ENCODE measurements around the gene CDH4. TPM values are rescaled to one million over a fixed set of nuclear protein-coding genes. Genes with fewer than 3 reads are reported as not detected.

The CDH4 gene
- total RNA-seq, 1 experiment from 2014 or later, result not detected

DNA sequence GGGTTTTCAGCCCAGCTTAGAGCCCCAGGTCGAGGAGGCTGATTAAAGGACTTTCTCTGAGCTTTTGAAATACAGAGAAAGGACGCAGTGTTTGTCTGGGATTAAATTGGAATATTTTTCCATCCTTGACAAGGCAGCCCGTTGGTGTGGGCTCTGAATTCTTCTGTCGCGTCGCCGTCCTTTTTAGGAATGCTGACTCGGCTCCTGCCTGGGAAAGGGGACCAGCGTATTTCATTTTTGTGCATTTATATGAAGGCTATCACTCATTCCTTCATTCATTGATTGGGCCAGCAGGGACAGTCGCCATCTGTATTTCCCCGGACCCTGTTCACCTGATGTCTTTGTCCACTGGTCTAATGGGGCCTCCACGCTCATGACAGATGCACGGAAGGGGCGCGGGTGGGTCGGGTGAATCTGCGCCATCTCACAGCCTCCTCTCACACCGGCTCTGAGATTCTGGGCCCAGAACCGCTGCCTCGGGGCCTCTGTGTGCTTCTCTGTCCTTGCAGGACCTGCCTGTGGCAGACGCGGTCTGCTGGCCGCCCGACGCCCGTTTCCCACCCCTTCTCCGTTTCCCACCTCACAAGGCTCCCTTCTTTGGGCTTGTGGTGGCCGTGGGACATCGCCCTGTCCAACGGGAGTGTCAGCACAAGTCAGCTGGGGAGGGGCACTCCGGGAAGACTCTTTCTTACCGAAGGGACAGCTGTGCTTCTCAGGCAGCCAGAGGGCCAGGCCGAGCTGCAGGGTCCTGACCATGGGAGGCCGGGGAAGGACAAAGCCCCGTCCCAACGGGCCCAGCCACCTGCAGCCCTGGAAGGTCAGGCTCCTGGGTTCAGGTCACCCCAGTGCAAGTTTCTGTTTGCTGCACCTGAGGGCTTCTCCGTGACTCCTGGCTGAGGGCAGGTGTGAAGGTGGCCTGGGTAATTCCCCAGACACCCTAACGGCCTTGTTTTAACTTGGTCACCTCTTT is 656.3 kb downstream of the CDH4 start:
- Histone ChIP-seq H3K9me2 (replicated peaks; ENCODE audit: insufficient read depth, low read length) (no peaks in the 10 kb centered on the region), H3K4me1 (ENCODE audit: low read length) (peaks cover 11% of the 10 kb centered on the region), H3K79me2 (ENCODE audit: low read length) (no peaks in the 10 kb centered on the region), H3K9me3 (ENCODE audit: low read length) (no peaks in the 10 kb centered on the region), H2AFZ (ENCODE audit: low read length) (no peak overlapping the region), H3K4me2 (ENCODE audit: low read depth, low read length, poor library complexity, severe bottlenecking) (no peak overlapping the region), H4K20me1 (ENCODE audit: insufficient read depth, low read depth, low read length) (no peaks in the 10 kb centered on the region), H3K4me3 (ENCODE audit: low read length) (no peak overlapping the region), H3K27me3 (ENCODE audit: low read length) (no peaks in the 10 kb centered on the region), H3K9ac (ENCODE audit: low read length) (no peak overlapping the region), H3K27ac (ENCODE audit: low read length) (no peak overlapping the region), H3K36me3 (ENCODE audit: insufficient read depth, low read length) (no peaks in the 10 kb centered on the region)
- DNase-seq, result no peak

GRCh38 chr20:61909028-61909427 is 657.0 kb downstream of the CDH4 start:
- Histone ChIP-seq H3K4me3 (ENCODE audit: low read length) (no peak overlapping the region), H3K27ac (ENCODE audit: low read length) (no peak overlapping the region), H3K36me3 (ENCODE audit: insufficient read depth, low read length) (no peaks in the 10 kb centered on the region), H4K20me1 (ENCODE audit: insufficient read depth, low read depth, low read length) (no peaks in the 10 kb centered on the region), H3K4me1 (ENCODE audit: low read length) (peaks cover 11% of the 10 kb centered on the region), H3K27me3 (ENCODE audit: low read length) (no peaks in the 10 kb centered on the region), H3K9me3 (ENCODE audit: low read length) (no peaks in the 10 kb centered on the region), H3K4me2 (ENCODE audit: low read depth, low read length, poor library complexity, severe bottlenecking) (no peak overlapping the region), H2AFZ (ENCODE audit: low read length) (no peak overlapping the region), H3K79me2 (ENCODE audit: low read length) (no peaks in the 10 kb centered on the region), H3K9ac (ENCODE audit: low read length) (no peak overlapping the region), H3K9me2 (replicated peaks; ENCODE audit: insufficient read depth, low read length) (no peaks in the 10 kb centered on the region)
- DNase-seq, result no peak

- Histone ChIP-seq H3K9me3 (ENCODE audit: low read length) (no peaks in the 10 kb centered on the region), H3K9ac (ENCODE audit: low read length) (no peak overlapping the region), H3K27me3 (ENCODE audit: low read length) (no peaks in the 10 kb centered on the region), H3K4me3 (ENCODE audit: low read length) (no peak overlapping the region), H3K27ac (ENCODE audit: low read length) (no peak overlapping the region), H2AFZ (ENCODE audit: low read length) (no peak overlapping the region), H4K20me1 (ENCODE audit: insufficient read depth, low read depth, low read length) (no peaks in the 10 kb centered on the region), H3K79me2 (ENCODE audit: low read length) (no peaks in the 10 kb centered on the region), H3K36me3 (ENCODE audit: insufficient read depth, low read length) (no peaks in the 10 kb centered on the region), H3K9me2 (replicated peaks; ENCODE audit: insufficient read depth, low read length) (no peaks in the 10 kb centered on the region), H3K4me1 (ENCODE audit: low read length) (peaks cover 11% of the 10 kb centered on the region), H3K4me2 (ENCODE audit: low read depth, low read length, poor library complexity, severe bottlenecking) (no peak overlapping the region)
- DNase-seq, result no peak
Measured at GRCh38 chr20:61909821-61910220, 657.8 kb downstream of the CDH4 start.

GRCh38 chr20:61911824-61912223 is 659.8 kb downstream of the CDH4 start:
- Histone ChIP-seq H3K4me1 (ENCODE audit: low read length) (peaks cover 11% of the 10 kb centered on the region), H3K27me3 (ENCODE audit: low read length) (no peaks in the 10 kb centered on the region), H3K4me3 (ENCODE audit: low read length) (no peak overlapping the region), H3K9me3 (ENCODE audit: low read length) (no peaks in the 10 kb centered on the region), H3K9me2 (replicated peaks; ENCODE audit: insufficient read depth, low read length) (no peaks in the 10 kb centered on the region), H3K4me2 (ENCODE audit: low read depth, low read length, poor library complexity, severe bottlenecking) (no peak overlapping the region), H2AFZ (ENCODE audit: low read length) (no peak overlapping the region), H3K9ac (ENCODE audit: low read length) (no peak overlapping the region), H4K20me1 (ENCODE audit: insufficient read depth, low read depth, low read length) (no peaks in the 10 kb centered on the region), H3K79me2 (ENCODE audit: low read length) (no peaks in the 10 kb centered on the region), H3K27ac (ENCODE audit: low read length) (no peak overlapping the region), H3K36me3 (ENCODE audit: insufficient read depth, low read length) (no peaks in the 10 kb centered on the region)
- no peak for DNase-seq

DNA sequence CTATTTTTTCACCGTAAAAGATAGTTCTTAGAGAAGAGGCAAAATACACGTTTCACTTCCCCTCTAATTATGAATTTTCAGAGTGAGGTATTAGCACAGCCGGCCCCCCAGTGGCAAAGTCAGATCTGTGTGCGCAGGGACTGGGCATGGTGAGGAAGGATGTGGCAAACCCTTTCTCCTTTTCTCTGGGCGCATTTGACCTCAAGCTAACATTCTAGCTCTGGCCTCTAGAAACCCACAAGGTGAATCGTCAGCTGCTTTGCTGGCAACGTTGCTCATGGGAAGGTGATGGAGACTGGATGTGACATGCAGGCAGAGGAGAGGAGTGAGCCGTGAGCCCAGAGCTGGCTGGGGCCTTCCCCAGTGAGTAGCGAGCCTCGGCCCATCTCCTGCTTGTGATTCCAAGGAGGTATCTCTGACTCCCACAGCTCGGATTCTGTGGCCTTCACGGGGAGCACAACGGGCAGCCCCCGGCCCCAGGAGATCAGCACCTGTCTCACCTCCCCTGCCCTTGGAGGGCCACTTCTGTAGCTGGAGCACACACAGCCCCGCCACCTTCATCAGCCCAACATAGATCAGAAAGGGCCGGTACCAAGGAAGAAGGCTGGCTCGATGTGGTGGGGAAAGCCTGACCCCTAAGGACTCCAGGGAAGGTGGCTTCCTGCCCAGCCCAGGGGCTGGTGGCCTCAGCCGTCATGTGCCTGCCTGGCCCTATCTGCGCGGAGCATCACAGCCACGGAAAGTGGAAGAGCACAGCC is 660.8 kb downstream of the CDH4 start:
- no peaks in the 10 kb centered on the region for H3K9me3 ChIP-seq (ENCODE audit: low read length)
- H3K36me3 ChIP-seq (ENCODE audit: insufficient read depth, low read length), result no peaks in the 10 kb centered on the region
- no peaks in the 10 kb centered on the region for H4K20me1 ChIP-seq (ENCODE audit: insufficient read depth, low read depth, low read length)
- no peak overlapping the region for H3K4me3 ChIP-seq (ENCODE audit: low read length)
- H3K79me2 ChIP-seq (ENCODE audit: low read length), result no peaks in the 10 kb centered on the region
- H3K27ac ChIP-seq (ENCODE audit: low read length), result no peak overlapping the region
- H3K9ac ChIP-seq (ENCODE audit: low read length), result no peak overlapping the region
- H2AFZ ChIP-seq (ENCODE audit: low read length), result no peak overlapping the region
- H3K4me1 ChIP-seq (ENCODE audit: low read length), result peaks cover 11% of the 10 kb centered on the region
- DNase-seq, result peak; percentile 76
- no peaks in the 10 kb centered on the region for H3K27me3 ChIP-seq (ENCODE audit: low read length)
- H3K4me2 ChIP-seq (ENCODE audit: low read depth, low read length, poor library complexity, severe bottlenecking), result no peak overlapping the region
- no peaks in the 10 kb centered on the region for H3K9me2 ChIP-seq (replicated peaks; ENCODE audit: insufficient read depth, low read length)

DNA sequence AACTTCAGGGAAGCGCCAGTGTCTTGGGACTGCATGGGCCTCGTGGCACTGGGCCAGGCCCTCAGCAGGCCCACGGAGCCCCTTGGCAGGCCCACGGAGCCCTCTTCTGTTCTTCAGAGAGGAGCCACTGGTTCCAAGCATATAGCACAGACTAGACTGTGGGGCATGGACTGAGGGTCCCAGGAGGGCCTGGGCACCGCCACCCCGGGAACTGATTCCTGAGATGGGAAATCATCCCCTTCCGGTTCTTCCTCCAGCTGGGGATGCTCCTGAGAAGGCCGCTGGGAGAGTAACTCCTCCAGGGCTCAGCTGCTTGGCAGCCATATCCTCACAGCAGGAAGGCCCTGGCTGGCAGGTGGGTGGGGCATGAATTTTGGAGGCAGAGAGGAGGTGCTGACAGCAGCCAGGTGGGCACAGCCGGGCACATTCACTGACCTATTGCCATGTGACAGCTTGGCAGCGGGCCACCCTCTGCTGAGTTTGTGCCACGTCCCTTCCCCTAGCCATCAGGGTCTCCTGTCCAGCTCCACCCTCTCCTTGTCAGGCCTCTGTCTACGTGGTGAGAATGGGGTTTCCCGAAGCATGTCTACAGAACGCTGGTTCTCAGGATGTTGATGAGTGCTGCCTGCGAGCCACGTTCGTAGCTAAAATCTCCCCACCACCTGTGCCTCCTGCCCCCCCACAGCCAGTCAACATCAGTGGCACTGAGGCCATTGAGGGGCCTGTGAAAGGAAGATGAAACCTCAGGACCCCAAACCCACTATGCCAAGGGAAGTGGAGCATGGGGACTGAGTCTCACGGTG is 661.6 kb downstream of the CDH4 start:
- no peak overlapping the region for H3K9ac ChIP-seq (ENCODE audit: low read length)
- no peaks in the 10 kb centered on the region for H3K79me2 ChIP-seq (ENCODE audit: low read length)
- H3K27ac ChIP-seq (ENCODE audit: low read length), result no peak overlapping the region
- no peak overlapping the region for H3K4me2 ChIP-seq (ENCODE audit: low read depth, low read length, poor library complexity, severe bottlenecking)
- no peak overlapping the region for H3K4me3 ChIP-seq (ENCODE audit: low read length)
- peaks cover 11% of the 10 kb centered on the region for H3K4me1 ChIP-seq (ENCODE audit: low read length)
- no peaks in the 10 kb centered on the region for H3K27me3 ChIP-seq (ENCODE audit: low read length)
- DNase-seq, result no peak
- H4K20me1 ChIP-seq (ENCODE audit: insufficient read depth, low read depth, low read length), result no peaks in the 10 kb centered on the region
- H3K36me3 ChIP-seq (ENCODE audit: insufficient read depth, low read length), result no peaks in the 10 kb centered on the region
- H2AFZ ChIP-seq (ENCODE audit: low read length), result no peak overlapping the region
- H3K9me3 ChIP-seq (ENCODE audit: low read length), result no peaks in the 10 kb centered on the region
- no peaks in the 10 kb centered on the region for H3K9me2 ChIP-seq (replicated peaks; ENCODE audit: insufficient read depth, low read length)

DNA sequence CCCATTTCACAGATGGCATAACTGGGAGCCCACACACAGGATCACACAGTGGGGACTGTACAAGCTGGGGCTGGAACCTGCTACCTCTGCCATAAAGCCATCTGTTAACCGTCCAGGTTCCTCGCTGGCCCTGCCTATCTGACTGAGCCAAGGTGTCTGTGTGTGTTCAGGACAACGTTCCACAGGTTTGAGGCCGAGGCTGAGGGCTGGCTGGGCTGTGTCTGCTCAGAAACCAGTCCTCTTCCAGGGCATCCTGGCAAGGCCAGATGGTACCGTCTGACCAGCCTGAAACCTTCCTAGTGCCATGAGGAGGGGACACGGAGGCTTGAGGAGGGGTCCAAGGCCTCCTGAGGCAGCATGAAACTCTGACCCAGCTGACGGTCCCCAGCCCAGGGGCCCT is 663.0 kb downstream of the CDH4 start:
- H3K9me3 ChIP-seq (ENCODE audit: low read length), result peaks cover 3% of the 10 kb centered on the region; the same call in 1 of the 2 replicates
- H3K27me3 ChIP-seq (ENCODE audit: low read length), result no peaks in the 10 kb centered on the region
- no peaks in the 10 kb centered on the region for H3K79me2 ChIP-seq (ENCODE audit: low read length)
- H3K4me3 ChIP-seq (ENCODE audit: low read length), result no peak overlapping the region
- no peak overlapping the region for H2AFZ ChIP-seq (ENCODE audit: low read length)
- no peak overlapping the region for H3K4me2 ChIP-seq (ENCODE audit: low read depth, low read length, poor library complexity, severe bottlenecking)
- no peaks in the 10 kb centered on the region for H3K9me2 ChIP-seq (replicated peaks; ENCODE audit: insufficient read depth, low read length)
- no peaks in the 10 kb centered on the region for H3K36me3 ChIP-seq (ENCODE audit: insufficient read depth, low read length)
- H3K9ac ChIP-seq (ENCODE audit: low read length), result no peak overlapping the region
- no peak overlapping the region for H3K27ac ChIP-seq (ENCODE audit: low read length)
- peaks cover 11% of the 10 kb centered on the region for H3K4me1 ChIP-seq (ENCODE audit: low read length)
- DNase-seq, result no peak
- no peaks in the 10 kb centered on the region for H4K20me1 ChIP-seq (ENCODE audit: insufficient read depth, low read depth, low read length)

All from Karpas-422 (cell line).